GM19043 (cell line): ENCODE results near the gene FBXO41.

Experiments used
- ATAC-seq: cut with Tn5 transposase; IDR thresholded peaks from one replicate; pipeline ENCODE4 v1.9.1; 2021; ENCODE audit warnings: low read depth; ENCODE audit not compliant: unreplicated experiment

The FBXO41 gene

GRCh38 chr2:73284296-73285158 is at the start of gene FBXO41:
FBXO41 (minus strand) TSS chr2:73284478; CDS start chr2:73269630, 14,848 bp downstream.
- peak; percentile 72 for ATAC-seq

GRCh38 chr2:73334045-73334444 is 49.8 kb upstream of the FBXO41 start:
- no peak for ATAC-seq

- no peak for ATAC-seq
Measured at GRCh38 chr2:73333564-73333963, 49.3 kb upstream of the FBXO41 start.

GRCh38 chr2:73324126-73324725 is 39.9 kb upstream of the FBXO41 start:
- no peak for ATAC-seq

- ATAC-seq = no peak
Measured at GRCh38 chr2:73323551-73323950, 39.3 kb upstream of the FBXO41 start.

- no peak for ATAC-seq
Measured at GRCh38 chr2:73314441-73314840, 30.2 kb upstream of the FBXO41 start.

- no peak for ATAC-seq
Measured at GRCh38 chr2:73307720-73308119, 23.4 kb upstream of the FBXO41 start.

GRCh38 chr2:73301636-73302035 is 17.4 kb upstream of the FBXO41 start:
- no peak for ATAC-seq

- no peak for ATAC-seq
Measured at GRCh38 chr2:73300926-73301325, 16.6 kb upstream of the FBXO41 start.

GRCh38 chr2:73297586-73297985 is 13.3 kb upstream of the FBXO41 start:
- no peak for ATAC-seq

- no peak for ATAC-seq
Measured at GRCh38 chr2:73297151-73297559, 12.9 kb upstream of the FBXO41 start.

GRCh38 chr2:73295751-73296400 is 11.6 kb upstream of the FBXO41 start:
- ATAC-seq = no peak

GRCh38 chr2:73294239-73294638 is 10.0 kb upstream of the FBXO41 start:
- no peak for ATAC-seq

- peak; percentile 87 for ATAC-seq
Measured at GRCh38 chr2:73293534-73294171, 9.4 kb upstream of the FBXO41 start, which contains the start of gene EGR4. EGR4 (minus strand) TSS chr2:73293548; CDS start chr2:73293317, 231 bp downstream.

GRCh38 chr2:73292906-73293533 is 8.7 kb upstream of the FBXO41 start:
- no peak for ATAC-seq

- ATAC-seq = no peak
Measured at GRCh38 chr2:73292316-73292905, 8.1 kb upstream of the FBXO41 start.

- no peak for ATAC-seq
Measured at GRCh38 chr2:73291461-73292315, 7.4 kb upstream of the FBXO41 start.

GRCh38 chr2:73291093-73291460 is 6.8 kb upstream of the FBXO41 start:
- no peak for ATAC-seq
